Ectodermal cell (in vitro differentiated cells): ENCODE results near the gene DRD1.
"Not testable (repeated sequence)": the region's sequence is repeated elsewhere in the genome, so short reads cannot be mapped to it uniquely, and the experiment has no call there.

Source experiments
- H3K27ac ChIP-seq: 2 replicates; pipeline ENCODE4 v1.7.0; 2013; ENCODE audit warnings: mild to moderate bottlenecking, low read depth, low read length; ENCODE audit not compliant: insufficient read depth, poor library complexity, severe bottlenecking
- H3K27me3 ChIP-seq: 2 replicates; pipeline ENCODE4 v1.7.0; 2013; ENCODE audit warnings: mild to moderate bottlenecking, low read length; ENCODE audit not compliant: insufficient read depth, control insufficient read depth, poor library complexity, severe bottlenecking
- H3K36me3 ChIP-seq: one replicate; pipeline ENCODE4 v1.7.0; 2013; ENCODE audit warnings: low read length; ENCODE audit not compliant: control insufficient read depth, insufficient read depth
- H3K4me1 ChIP-seq: one replicate; pipeline ENCODE4 v1.7.0; 2013; ENCODE audit warnings: low read length; ENCODE audit not compliant: control insufficient read depth, insufficient read depth
- H3K4me3 ChIP-seq: 2 replicates; pipeline ENCODE4 v1.7.0; 2013; ENCODE audit warnings: low read depth, low read length, control low read depth; ENCODE audit not compliant: insufficient read depth
- H3K9me3 ChIP-seq: 2 replicates; pipeline ENCODE4 v1.7.0; 2013; ENCODE audit warnings: mild to moderate bottlenecking, low read length, moderate library complexity; ENCODE audit not compliant: control insufficient read depth
- WGBS, 2 experiments: methylation state at CpG; one replicate each; pipeline ENCODE4 v1.1.7; 2013; ENCODE audit warnings: missing lambda C conversion rate in 2 of 2; 5-methylcytosine and 5-hydroxymethylcytosine counted together

Gene DRD1

DNA sequence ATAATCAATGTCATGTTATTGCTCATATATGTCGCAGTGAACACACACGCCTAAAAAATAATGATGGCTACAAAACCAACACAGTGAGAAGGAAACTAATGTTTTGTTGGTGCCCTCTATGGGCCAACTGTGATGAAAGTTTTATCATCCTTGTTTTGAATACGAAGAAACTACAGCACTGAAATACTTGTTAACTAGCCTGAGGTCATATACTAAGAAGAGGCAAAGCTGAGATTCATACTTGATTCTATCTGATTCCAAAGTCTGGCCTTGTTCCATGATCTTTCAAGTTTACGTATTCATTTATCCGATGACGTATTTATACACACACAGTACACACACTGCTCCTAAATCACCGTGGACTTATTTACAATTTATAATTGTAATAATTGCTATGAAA is 16.1 kb upstream of the DRD1 start:
- Histone ChIP-seq H3K4me1 (no peaks in the 10 kb centered on the region), H3K4me3 (no peak overlapping the region), H3K27me3 (no peaks in the 10 kb centered on the region), H3K9me3 (no peaks in the 10 kb centered on the region), H3K27ac (no peak overlapping the region), H3K36me3 (no peaks in the 10 kb centered on the region)
- WGBS, 2 experiments: 76 to 88% methylated on average over 6 to 7 of the region's 7 CpGs

- no peak overlapping the region for H3K4me3 ChIP-seq
- H3K9me3 ChIP-seq: no peaks in the 10 kb centered on the region
- no peaks in the 10 kb centered on the region for H3K4me1 ChIP-seq
- H3K27ac ChIP-seq: no peak overlapping the region
- H3K27me3 ChIP-seq: no peaks in the 10 kb centered on the region
- H3K36me3 ChIP-seq: no peaks in the 10 kb centered on the region
- WGBS, 2 experiments: 90 to 98% methylated on average over 1 of the region's 1 CpG
Observed at GRCh38 chr5:175457466-175457865, 13.5 kb upstream of the DRD1 start.

- H3K4me3 ChIP-seq: no peak overlapping the region
- H3K27ac ChIP-seq: no peak overlapping the region
- no peaks in the 10 kb centered on the region for H3K4me1 ChIP-seq
- H3K36me3 ChIP-seq: no peaks in the 10 kb centered on the region
- WGBS, 2 experiments: 88 to 90% methylated on average over 9 to 11 of the region's 11 CpGs
- H3K27me3 ChIP-seq: no peaks in the 10 kb centered on the region
- H3K9me3 ChIP-seq: no peaks in the 10 kb centered on the region
Observed at GRCh38 chr5:175456105-175456742, 12.2 kb upstream of the DRD1 start.

DNA sequence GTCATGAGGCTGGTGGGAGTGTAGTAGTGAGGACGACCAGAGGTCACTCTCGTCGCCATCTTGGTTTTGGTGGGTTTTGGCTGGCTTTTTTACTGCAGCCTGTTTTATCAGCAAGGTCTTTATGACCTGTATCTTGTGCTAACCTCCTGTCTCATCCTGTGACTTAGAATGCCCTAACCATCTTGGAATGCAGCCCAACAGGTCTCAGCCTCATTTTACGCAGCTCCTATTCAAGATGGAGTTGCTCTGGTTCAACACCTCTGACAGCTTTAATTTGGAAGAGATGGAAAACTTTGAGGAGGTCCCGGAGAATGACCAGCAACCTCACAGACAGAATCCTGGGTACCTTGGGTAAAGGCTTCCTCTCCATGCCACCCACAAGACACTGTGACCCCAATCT is 10.4 kb upstream of the DRD1 start:
- H3K27me3 ChIP-seq, H3K4me1 ChIP-seq, H3K9me3 ChIP-seq, H3K4me3 ChIP-seq, H3K27ac ChIP-seq, H3K36me3 ChIP-seq: not testable (repeated sequence)
- 93 to 94% methylated on average over 5 of the region's 5 CpGs for WGBS, 2 experiments

- WGBS, 2 experiments: 89 to 96% methylated on average over 2 of the region's 2 CpGs
- Histone ChIP-seq H3K4me3 (no peak overlapping the region), H3K9me3 (no peaks in the 10 kb centered on the region), H3K27ac (no peak overlapping the region), H3K36me3 (no peaks in the 10 kb centered on the region), H3K4me1 (no peaks in the 10 kb centered on the region), H3K27me3 (no peaks in the 10 kb centered on the region)
Observed at GRCh38 chr5:175452166-175452565, 8.2 kb upstream of the DRD1 start.

DNA sequence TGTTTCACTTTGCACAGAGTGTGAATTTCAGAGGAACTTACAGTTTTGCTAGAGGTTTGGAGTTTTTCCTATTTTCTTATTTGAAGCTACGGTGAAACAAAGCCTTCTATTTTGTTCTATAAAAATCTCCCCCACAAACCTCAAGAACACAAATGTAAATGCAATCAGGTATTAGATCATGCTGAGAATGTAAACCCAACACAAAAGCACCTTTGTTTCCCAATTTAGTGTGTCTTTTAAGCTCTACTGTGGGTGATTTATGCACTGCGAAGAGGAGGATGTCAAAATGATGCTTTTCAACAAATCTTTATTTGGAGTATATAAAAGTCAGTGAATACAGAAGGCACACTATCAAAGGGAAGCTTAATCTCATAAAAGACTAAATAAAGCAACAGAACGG is 4.3 kb upstream of the DRD1 start:
- Histone ChIP-seq H3K4me3 (no peak overlapping the region), H3K4me1 (no peaks in the 10 kb centered on the region), H3K27me3 (peaks cover 23% of the 10 kb centered on the region), H3K9me3 (no peaks in the 10 kb centered on the region), H3K27ac (no peak overlapping the region), H3K36me3 (no peaks in the 10 kb centered on the region)
- 42 to 64% methylated on average over 1 to 3 of the region's 3 CpGs for WGBS, 2 experiments

- WGBS, 2 experiments: 31 to 37% methylated on average over 2 of the region's 2 CpGs
- Histone ChIP-seq H3K4me1 (no peaks in the 10 kb centered on the region), H3K4me3 (no peak overlapping the region), H3K36me3 (no peaks in the 10 kb centered on the region), H3K27ac (no peak overlapping the region), H3K9me3 (no peaks in the 10 kb centered on the region), H3K27me3 (peaks cover 30% of the 10 kb centered on the region)
Observed at GRCh38 chr5:175447571-175447970, 3.6 kb upstream of the DRD1 start.

GRCh38 chr5:175446378-175446777 is 2.4 kb upstream of the DRD1 start:
- not testable (repeated sequence) for H3K36me3 ChIP-seq, H3K9me3 ChIP-seq, H3K4me3 ChIP-seq, H3K27ac ChIP-seq, H3K4me1 ChIP-seq
- WGBS, 2 experiments: 93% methylated on average over 14 of the region's 14 CpGs
- peaks cover 40% of the 10 kb centered on the region for H3K27me3 ChIP-seq

DNA sequence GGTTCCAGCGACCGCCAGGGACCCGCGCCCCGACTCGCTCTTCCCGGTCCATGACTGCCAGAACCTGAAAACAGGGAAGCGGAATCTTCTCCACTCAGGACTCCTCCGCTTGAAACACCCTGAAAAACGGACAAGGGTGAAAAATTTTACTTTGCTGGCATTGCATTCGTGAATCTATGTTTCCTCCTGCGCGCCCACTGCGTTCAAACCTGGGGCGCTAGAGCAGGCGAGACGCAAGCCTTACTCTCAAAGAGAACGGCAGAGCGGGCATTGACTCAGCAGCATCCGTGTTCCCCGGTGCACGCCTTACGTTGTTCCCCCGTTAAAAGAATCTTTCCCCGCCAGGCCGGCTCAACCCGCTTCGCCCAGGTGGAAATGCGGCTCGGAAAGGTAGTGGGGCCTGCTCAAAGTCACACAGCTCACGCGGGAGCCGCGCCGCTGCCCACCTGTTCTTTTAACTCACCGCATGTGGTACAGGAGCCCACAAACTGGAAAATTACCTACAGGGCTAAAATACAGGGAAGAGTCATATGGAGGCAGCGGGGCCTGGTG is 999 bp upstream of the DRD1 start:
- H3K27me3 ChIP-seq: peaks cover 41% of the 10 kb centered on the region
- no peak overlapping the region for H3K27ac ChIP-seq
- peak overlapping the region; percentile 35 for H3K4me3 ChIP-seq
- H3K9me3 ChIP-seq: no peaks in the 10 kb centered on the region
- H3K36me3 ChIP-seq: no peaks in the 10 kb centered on the region
- no peaks in the 10 kb centered on the region for H3K4me1 ChIP-seq
- WGBS, 2 experiments: 67 to 70% methylated on average over 37 of the region's 37 CpGs

DNA sequence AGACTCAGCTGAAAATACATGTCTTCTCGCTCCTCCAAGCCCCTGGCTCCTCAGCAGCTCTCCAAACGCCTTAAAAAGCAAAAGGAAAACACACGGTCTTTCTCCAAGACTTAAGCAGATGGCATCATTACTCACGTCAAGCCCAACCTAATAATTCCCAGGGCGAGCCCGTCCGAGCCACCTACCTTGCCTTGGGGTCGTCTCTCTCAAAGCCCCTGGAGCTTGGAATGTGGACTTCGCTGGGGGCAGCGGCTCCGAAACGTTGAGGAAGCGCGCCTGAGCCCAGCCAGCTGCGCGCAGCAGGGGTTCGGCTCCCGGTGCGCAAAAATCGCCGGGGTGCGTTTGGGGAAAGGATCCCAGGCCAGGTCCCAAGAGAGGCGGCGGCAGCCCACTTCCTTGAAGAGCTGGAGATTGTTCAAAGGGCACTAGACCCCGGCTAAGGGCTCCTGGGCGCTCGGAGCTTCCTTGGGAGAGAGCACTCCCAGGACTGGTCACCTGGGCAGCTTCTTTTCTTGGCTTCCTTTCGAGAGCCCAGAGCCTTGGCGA is 395 bp downstream of the DRD1 start:
- H3K27me3 ChIP-seq: peaks cover 41% of the 10 kb centered on the region

More for the DNA sequence above, 395 bp downstream of the DRD1 start:
- 10% methylated on average over 29 of the region's 29 CpGs for WGBS, 2 experiments
- H3K4me3 ChIP-seq: peak overlapping the region; percentile 35
- no peak overlapping the region for H3K27ac ChIP-seq
- no peaks in the 10 kb centered on the region for H3K9me3 ChIP-seq
- H3K36me3 ChIP-seq: no peaks in the 10 kb centered on the region
- H3K4me1 ChIP-seq: no peaks in the 10 kb centered on the region
